Measurements from ENCODE around the gene UNC5A. TPM values are rescaled to one million over a fixed set of nuclear protein-coding genes. Genes with fewer than 3 reads are reported as not detected.

UNC5A gene
- total RNA-seq, 1 experiment from 2014 or later = 0.07 TPM

DNA sequence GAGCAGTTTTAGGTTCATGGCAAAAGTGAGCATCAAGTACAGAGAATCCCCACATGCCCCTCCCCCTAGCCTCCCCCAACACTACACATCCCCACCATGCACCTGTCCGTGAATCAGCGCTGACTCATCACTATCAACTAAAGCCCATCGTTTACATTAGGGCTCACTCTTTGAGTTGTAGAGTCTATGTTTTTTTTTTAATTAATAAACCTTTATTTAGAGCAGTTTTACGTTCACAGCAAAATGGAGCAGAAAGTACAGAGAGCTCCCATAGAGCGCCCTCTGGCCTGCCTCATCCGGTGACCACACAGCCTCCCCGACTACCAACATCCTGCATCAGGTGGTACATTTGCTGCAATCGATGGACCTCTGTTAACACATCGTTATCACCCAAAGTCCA is 47.9 kb upstream of the UNC5A start:
- Histone ChIP-seq H3K9me2 (replicated peaks; ENCODE audit: low read length) (no peaks in the 10 kb centered on the region), H3K27ac (ENCODE audit: low read length) (no peak overlapping the region), H2AFZ (ENCODE audit: low read length) (no peak overlapping the region), H3K4me1 (ENCODE audit: insufficient read depth, low read length) (peaks cover 6% of the 10 kb centered on the region; the same call in 1 of the 2 replicates), H3K9ac (ENCODE audit: low read length) (no peak overlapping the region), H3K27me3 (ENCODE audit: low read length) (peaks cover 53% of the 10 kb centered on the region), H4K20me1 (ENCODE audit: low read length) (no peaks in the 10 kb centered on the region), H3F3A (ENCODE audit: low read length, unreplicated experiment) (no peaks in the 10 kb centered on the region), H3K4me3 (ENCODE audit: low read length) (no peak overlapping the region), H3K9me3 (ENCODE audit: low read length) (no peaks in the 10 kb centered on the region; the same call in 1 of the 2 replicates), H3K36me3 (ENCODE audit: low read depth, low read length) (no peaks in the 10 kb centered on the region), H3K4me2 (ENCODE audit: low read length) (no peak overlapping the region), H3K79me2 (ENCODE audit: low read length) (no peaks in the 10 kb centered on the region)
- BruUV-seq (replicated peaks) = no TSS peak
- TF ChIP-seq EZH2phosphoT487 (IDR thresholded peaks at IDR 0.05; ENCODE audit: borderline replicate concordance, low read length) = no peak
- TF ChIP-seq EZH2 (IDR thresholded peaks at IDR 0.05; ENCODE audit: low read length, unreplicated experiment) = no peak
- TF ChIP-seq, protein P1, sequence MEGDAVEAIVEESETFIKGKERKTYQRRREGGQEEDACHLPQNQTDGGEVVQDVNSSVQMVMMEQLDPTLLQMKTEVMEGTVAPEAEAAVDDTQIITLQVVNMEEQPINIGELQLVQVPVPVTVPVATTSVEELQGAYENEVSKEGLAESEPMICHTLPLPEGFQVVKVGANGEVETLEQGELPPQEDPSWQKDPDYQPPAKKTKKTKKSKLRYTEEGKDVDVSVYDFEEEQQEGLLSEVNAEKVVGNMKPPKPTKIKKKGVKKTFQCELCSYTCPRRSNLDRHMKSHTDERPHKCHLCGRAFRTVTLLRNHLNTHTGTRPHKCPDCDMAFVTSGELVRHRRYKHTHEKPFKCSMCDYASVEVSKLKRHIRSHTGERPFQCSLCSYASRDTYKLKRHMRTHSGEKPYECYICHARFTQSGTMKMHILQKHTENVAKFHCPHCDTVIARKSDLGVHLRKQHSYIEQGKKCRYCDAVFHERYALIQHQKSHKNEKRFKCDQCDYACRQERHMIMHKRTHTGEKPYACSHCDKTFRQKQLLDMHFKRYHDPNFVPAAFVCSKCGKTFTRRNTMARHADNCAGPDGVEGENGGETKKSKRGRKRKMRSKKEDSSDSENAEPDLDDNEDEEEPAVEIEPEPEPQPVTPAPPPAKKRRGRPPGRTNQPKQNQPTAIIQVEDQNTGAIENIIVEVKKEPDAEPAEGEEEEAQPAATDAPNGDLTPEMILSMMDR (conservative IDR thresholded peaks at IDR 0.05; ENCODE audit: low read depth, low read length) = no peak
- intact Hi-C loops (cut with micrococcal nuclease) = no loop called here
- POLR2A ChIA-PET (ENCODE audit: unreplicated experiment) = no interaction called here
- ATAC-seq (peak; percentile 66), DNase-seq (peak; percentile 84)
- CTCF ChIA-PET = no interaction called here

DNA sequence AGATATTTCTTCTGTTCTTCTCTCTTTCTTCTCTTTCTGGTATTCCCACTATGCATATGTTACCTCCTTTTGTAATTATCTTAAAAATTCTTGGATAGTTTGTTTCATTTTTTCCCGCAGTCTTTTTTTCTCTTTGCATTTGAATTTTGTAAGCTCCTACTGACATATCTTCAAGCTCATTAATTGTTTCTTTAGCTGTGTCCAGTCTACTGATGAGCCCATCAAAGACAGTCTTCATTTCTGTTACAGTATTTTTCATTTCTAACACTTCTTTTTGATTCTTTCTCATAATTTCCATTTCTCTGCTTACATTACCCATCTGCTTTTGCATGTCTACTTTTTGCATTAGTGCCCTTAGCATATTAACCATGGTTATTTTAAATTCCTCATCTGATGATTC is 44.7 kb upstream of the UNC5A start:
- POLR2A ChIA-PET (ENCODE audit: unreplicated experiment) = no interaction called here
- Histone ChIP-seq H3K27me3 (ENCODE audit: low read length) (peaks cover 52% of the 10 kb centered on the region), H3K9ac (ENCODE audit: low read length) (no peak overlapping the region), H3K27ac (ENCODE audit: low read length) (no peak overlapping the region), H3F3A (ENCODE audit: low read length, unreplicated experiment) (no peaks in the 10 kb centered on the region), H4K20me1 (ENCODE audit: low read length) (no peaks in the 10 kb centered on the region), H3K9me3 (ENCODE audit: low read length) (no peaks in the 10 kb centered on the region; the same call in 1 of the 2 replicates), H2AFZ (ENCODE audit: low read length) (no peak overlapping the region), H3K36me3 (ENCODE audit: low read depth, low read length) (no peaks in the 10 kb centered on the region), H3K4me2 (ENCODE audit: low read length) (no peak overlapping the region), H3K4me1 (ENCODE audit: insufficient read depth, low read length) (peaks cover 6% of the 10 kb centered on the region; the same call in 1 of the 2 replicates), H3K9me2 (replicated peaks; ENCODE audit: low read length) (no peaks in the 10 kb centered on the region), H3K4me3 (ENCODE audit: low read length) (no peak overlapping the region), H3K79me2 (ENCODE audit: low read length) (no peaks in the 10 kb centered on the region)
- no peak for ATAC-seq
- intact Hi-C loops (cut with micrococcal nuclease) = no loop called here
- DNase-seq = no peak
- no TSS peak for BruUV-seq (replicated peaks)
- TF ChIP-seq EZH2 (IDR thresholded peaks at IDR 0.05; ENCODE audit: low read length, unreplicated experiment) (no peak), EZH2phosphoT487 (IDR thresholded peaks at IDR 0.05; ENCODE audit: borderline replicate concordance, low read length) (no peak)
- TF ChIP-seq, protein P1 (conservative IDR thresholded peaks at IDR 0.05; ENCODE audit: low read depth, low read length) = no peak
- CTCF ChIA-PET = interaction anchor here (0.6 kb wide), 1 partner anchor 29 kb away, joined by 4 read pairs; no protein-coding TSS in a partner anchor

DNA sequence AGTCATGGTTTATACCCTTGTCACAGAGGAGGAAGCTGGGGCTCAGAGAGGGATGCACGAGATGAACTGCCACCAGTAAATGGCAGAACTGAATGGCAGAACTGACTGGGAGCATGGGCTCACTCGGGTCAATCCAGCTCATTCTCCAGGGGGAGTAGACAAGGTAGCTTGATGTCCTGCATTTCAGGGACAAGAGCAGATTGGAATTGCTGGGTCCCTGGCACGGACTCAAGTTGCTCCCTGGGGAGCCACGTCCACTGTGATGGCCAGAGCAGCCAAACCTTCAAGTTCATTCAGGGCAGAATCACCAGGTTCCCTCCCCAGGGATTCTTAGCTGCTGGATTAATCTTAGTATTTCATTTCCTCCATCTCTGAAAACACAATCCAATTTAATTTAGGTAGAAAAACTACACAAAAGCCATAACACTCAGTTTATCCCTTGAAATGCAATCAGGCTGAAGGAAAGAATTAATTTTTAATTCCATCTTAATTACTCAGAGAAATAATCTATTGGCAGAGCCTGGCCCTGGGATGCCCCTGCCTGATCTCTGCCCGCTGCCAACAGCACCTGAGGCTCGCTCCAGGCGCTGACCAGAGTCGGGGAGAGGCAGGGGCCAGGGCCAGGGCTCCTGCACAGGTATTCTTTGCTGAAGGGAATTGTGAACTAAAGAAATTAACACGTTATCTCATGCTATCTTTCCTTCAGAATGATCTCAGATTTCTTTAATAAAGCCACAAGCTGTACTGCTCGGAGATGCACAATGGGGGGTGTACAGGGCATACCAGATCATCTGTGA is 42.0 kb upstream of the UNC5A start:
- Histone ChIP-seq H3K27me3 (ENCODE audit: low read length) (peaks cover 52% of the 10 kb centered on the region), H2AFZ (ENCODE audit: low read length) (no peak overlapping the region), H3K27ac (ENCODE audit: low read length) (no peak overlapping the region), H3K4me1 (ENCODE audit: insufficient read depth, low read length) (no peaks in the 10 kb centered on the region), H3K9me2 (replicated peaks; ENCODE audit: low read length) (no peaks in the 10 kb centered on the region), H3K4me3 (ENCODE audit: low read length) (no peak overlapping the region), H3F3A (ENCODE audit: low read length, unreplicated experiment) (no peaks in the 10 kb centered on the region), H3K9ac (ENCODE audit: low read length) (no peak overlapping the region), H3K79me2 (ENCODE audit: low read length) (no peaks in the 10 kb centered on the region), H3K4me2 (ENCODE audit: low read length) (no peak overlapping the region), H4K20me1 (ENCODE audit: low read length) (no peaks in the 10 kb centered on the region), H3K36me3 (ENCODE audit: low read depth, low read length) (no peaks in the 10 kb centered on the region), H3K9me3 (ENCODE audit: low read length) (no peaks in the 10 kb centered on the region; the same call in 1 of the 2 replicates)
- intact Hi-C loops (cut with micrococcal nuclease) = no loop called here
- DNase-seq (no peak), ATAC-seq (no peak)
- CTCF ChIA-PET = no interaction called here
- POLR2A ChIA-PET (ENCODE audit: unreplicated experiment) = no interaction called here
- no TSS peak for BruUV-seq (replicated peaks)
- no peak for TF ChIP-seq EZH2phosphoT487 (IDR thresholded peaks at IDR 0.05; ENCODE audit: borderline replicate concordance, low read length)
- TF ChIP-seq, protein P1 (conservative IDR thresholded peaks at IDR 0.05; ENCODE audit: low read depth, low read length) = no peak
- TF ChIP-seq EZH2 (IDR thresholded peaks at IDR 0.05; ENCODE audit: low read length, unreplicated experiment) = no peak

Data from PC-3 (cell line).